Endodermal cell (in vitro differentiated cells): ENCODE measurements around the gene SNAP47. TPM values are rescaled to one million over a fixed set of nuclear protein-coding genes. Genes with fewer than 3 reads are reported as not detected.

Source experiments
- DNase-seq: peaks from one replicate; pipeline ENCODE4 v3.0.0-alpha.2; 2017
- H3K27ac ChIP-seq: 2 replicates; pipeline ENCODE4 v1.5.1; 2013; ENCODE audit warnings: mild to moderate bottlenecking, low read depth, low read length, moderate library complexity
- H3K27me3 ChIP-seq: 2 replicates; pipeline ENCODE4 v1.6.1; 2013; ENCODE audit warnings: mild to moderate bottlenecking, low read length, moderate library complexity; ENCODE audit not compliant: insufficient read depth, control insufficient read depth, poor library complexity, severe bottlenecking
- H3K36me3 ChIP-seq: 2 replicates; pipeline ENCODE4 v1.7.0; 2013; ENCODE audit warnings: mild to moderate bottlenecking, low read length, moderate library complexity; ENCODE audit not compliant: control insufficient read depth, insufficient read depth
- H3K4me1 ChIP-seq: one replicate; pipeline ENCODE4 v1.7.0; 2013; ENCODE audit warnings: low read length; ENCODE audit not compliant: control insufficient read depth, insufficient read depth
- H3K4me3 ChIP-seq: 2 replicates; pipeline ENCODE4 v1.5.1; 2013; ENCODE audit warnings: mild to moderate bottlenecking, low read length, moderate library complexity
- H3K9ac ChIP-seq: 2 replicates; pipeline ENCODE4 v1.6.1; 2013; ENCODE audit warnings: mild to moderate bottlenecking, low read length, moderate library complexity; ENCODE audit not compliant: poor library complexity, severe bottlenecking; ENCODE audit errors: extremely low read depth
- H3K9me3 ChIP-seq: 2 replicates; pipeline ENCODE4 v1.6.1; 2013; ENCODE audit warnings: mild to moderate bottlenecking, low read length, moderate library complexity; ENCODE audit not compliant: control insufficient read depth
- H3K27ac Mint-ChIP-seq: 2 replicates; pipeline ENCODE4 v1.8.0; 2020; ENCODE audit warnings: mixed read lengths
- H3K27me3 Mint-ChIP-seq: 2 replicates; pipeline ENCODE4 v1.8.0; 2021; ENCODE audit warnings: mild to moderate bottlenecking, mixed read lengths; ENCODE audit not compliant: insufficient read depth
- H3K36me3 Mint-ChIP-seq: 2 replicates; pipeline ENCODE4 v1.8.0; 2020; ENCODE audit warnings: low read depth, mixed read lengths
- H3K4me1 Mint-ChIP-seq: 2 replicates; pipeline ENCODE4 v1.8.0; 2020; ENCODE audit warnings: mixed read lengths
- H3K4me3 Mint-ChIP-seq: 2 replicates; pipeline ENCODE4 v1.8.0; 2020; ENCODE audit warnings: mild to moderate bottlenecking, moderate library complexity, mixed read lengths
- H3K9me3 Mint-ChIP-seq: 2 replicates; pipeline ENCODE4 v1.8.0; 2020; ENCODE audit warnings: mild to moderate bottlenecking, mixed read lengths
- CTCF ChIP-seq: fragments of 200-600 bp; sonication (generic); conservative IDR thresholded peaks from 2 replicates; pipeline ENCODE4 v1.5.0; 2021; ENCODE audit warnings: antibody characterized with exemption, mild to moderate bottlenecking
- WGBS, 2 experiments: methylation state at CpG; one replicate each; pipeline versions ENCODE4 v1.1.5 to v1.1.7; 2013; ENCODE audit warnings: missing lambda C conversion rate in 2 of 2, mixed read lengths in 1 of 2; ENCODE audit not compliant: insufficient coverage in 1 of 2, insufficient read length in 1 of 2; 5-methylcytosine and 5-hydroxymethylcytosine counted together
- total RNA-seq, 2 donors: library from RNA; stranded (reverse); fragmentation: NEBNext Ultra II Directional in 1 of 2; extraction: Animal tissue kit (Norgen Biotek cat#: 25700) in 1 of 2; gene quantifications; 2 replicates in 1 of 2; 3 replicates in 1 of 2; pipeline ENCODE4 v1.2.1, GENCODE V29; 2021

Gene SNAP47
- total RNA-seq, 2 donors from 2014 or later = 42.5 to 46.6 TPM

GRCh38 chr1:227797144-227797543, 61.9 kb downstream of the SNAP47 start:
- H3K9me3 Mint-ChIP-seq = no peaks in the 10 kb centered on the region
- Histone ChIP-seq H3K27me3 (peaks cover 10% of the 10 kb centered on the region), H3K4me1 (peaks cover 8% of the 10 kb centered on the region), H3K36me3 (no peaks in the 10 kb centered on the region), H3K9me3 (no peaks in the 10 kb centered on the region), H3K4me3 (no peak overlapping the region), H3K27ac (no peak overlapping the region), H3K9ac (no peak overlapping the region)
- WGBS, 2 experiments = 88% methylated on average over 2 of the region's 3 CpGs; no CpG with 5 or more reads in 1 of the 2 experiments
- no peak for DNase-seq
- H3K4me1 Mint-ChIP-seq = peaks cover 2% of the 10 kb centered on the region
- no peak overlapping the region for H3K4me3 Mint-ChIP-seq
- no peak for TF ChIP-seq CTCF
- H3K36me3 Mint-ChIP-seq = no peaks in the 10 kb centered on the region
- peaks cover 9% of the 10 kb centered on the region for H3K27me3 Mint-ChIP-seq
- H3K27ac Mint-ChIP-seq = no peak overlapping the region

GRCh38 chr1:227797625-227798024, 62.4 kb downstream of the SNAP47 start:
- H3K36me3 Mint-ChIP-seq = no peaks in the 10 kb centered on the region
- peaks cover 10% of the 10 kb centered on the region for H3K27me3 ChIP-seq
- 90 to 100% methylated on average over 1 to 2 of the region's 3 CpGs for WGBS, 2 experiments
- H3K4me1 ChIP-seq = peaks cover 8% of the 10 kb centered on the region
- no peaks in the 10 kb centered on the region for H3K9me3 ChIP-seq
- no peaks in the 10 kb centered on the region for H3K36me3 ChIP-seq
- no peaks in the 10 kb centered on the region for H3K9me3 Mint-ChIP-seq
- TF ChIP-seq CTCF = no peak
- no peak for DNase-seq
- no peak overlapping the region for H3K4me3 Mint-ChIP-seq
- H3K4me1 Mint-ChIP-seq = peaks cover 2% of the 10 kb centered on the region
- H3K9ac ChIP-seq = no peak overlapping the region
- no peak overlapping the region for H3K4me3 ChIP-seq
- peaks cover 9% of the 10 kb centered on the region for H3K27me3 Mint-ChIP-seq
- H3K27ac Mint-ChIP-seq = no peak overlapping the region
- no peak overlapping the region for H3K27ac ChIP-seq

DNA sequence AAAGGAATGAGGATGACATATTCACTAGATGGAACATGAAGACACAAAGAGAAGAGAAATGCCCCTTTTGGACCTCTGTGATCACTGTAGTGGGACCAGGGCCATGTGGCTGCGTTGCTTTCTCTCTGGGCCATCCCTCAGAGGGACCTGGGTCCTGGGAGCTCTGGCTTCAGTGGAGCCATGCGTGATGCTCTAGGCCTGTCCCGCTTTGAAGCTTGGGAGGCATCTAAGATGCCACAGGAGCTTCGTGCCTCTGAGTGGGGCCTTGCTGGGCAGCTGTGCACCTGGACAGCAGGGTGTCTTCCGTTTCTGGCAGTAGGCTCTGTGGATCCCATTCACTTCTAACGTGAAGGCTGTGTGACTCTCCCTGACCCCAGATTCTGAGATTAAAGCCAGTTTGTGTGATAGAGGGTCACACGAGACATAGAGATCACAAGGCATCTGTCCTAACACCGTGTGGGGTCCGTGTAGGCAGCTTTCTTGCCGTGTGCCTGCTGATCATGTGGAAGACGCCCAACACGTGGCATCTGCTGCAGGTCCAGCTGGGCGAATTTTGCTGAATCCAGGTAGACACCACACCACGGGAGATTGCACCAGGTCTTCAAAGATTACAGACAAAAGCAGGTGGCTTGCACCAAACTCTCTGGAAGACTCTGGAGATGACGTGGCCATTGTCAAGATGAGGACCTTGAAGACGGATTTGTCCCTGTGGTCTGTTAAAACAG, 63.0 kb downstream of the SNAP47 start:
- DNase-seq = no peak
- H3K4me3 ChIP-seq = no peak overlapping the region
- no peak overlapping the region for H3K9ac ChIP-seq
- no peak overlapping the region for H3K27ac ChIP-seq
- Mint-ChIP-seq H3K9me3 (no peaks in the 10 kb centered on the region), H3K27me3 (peaks cover 12% of the 10 kb centered on the region), H3K27ac (no peak overlapping the region), H3K4me1 (peaks cover 2% of the 10 kb centered on the region), H3K4me3 (no peak overlapping the region), H3K36me3 (no peaks in the 10 kb centered on the region)
- TF ChIP-seq CTCF = no peak
- peaks cover 8% of the 10 kb centered on the region for H3K4me1 ChIP-seq
- 86 to 88% methylated on average over 16 of the region's 16 CpGs for WGBS, 2 experiments
- H3K9me3 ChIP-seq = no peaks in the 10 kb centered on the region
- no peaks in the 10 kb centered on the region for H3K36me3 ChIP-seq
- H3K27me3 ChIP-seq = peaks cover 14% of the 10 kb centered on the region
